HCEC 1CT (cell line): ENCODE results near the gene LGALS9B.
"Not testable (repeated sequence)": the region's sequence is repeated elsewhere in the genome, so short reads cannot be mapped to it uniquely, and the experiment has no call there.

Source experiments
- DNase-seq: peaks from one replicate; pipeline ENCODE4 v3.0.0-alpha.2; 2017

The LGALS9B gene

GRCh38 chr17:20466553-20466952, 786 bp downstream of the LGALS9B start:
- not testable (repeated sequence) for DNase-seq

GRCh38 chr17:20465535-20465934, 1.8 kb downstream of the LGALS9B start:
- not testable (repeated sequence) for DNase-seq

GRCh38 chr17:20464854-20465414, 2.4 kb downstream of the LGALS9B start:
- not testable (repeated sequence) for DNase-seq

- not testable (repeated sequence) for DNase-seq
These were observed 5.2 kb downstream of the LGALS9B start for GRCh38 chr17:20462158-20462557.

- not testable (repeated sequence) for DNase-seq
These were observed 9.4 kb downstream of the LGALS9B start for GRCh38 chr17:20457848-20458381.

- not testable (repeated sequence) for DNase-seq
These were observed 12.2 kb downstream of the LGALS9B start for GRCh38 chr17:20455106-20455505.

GRCh38 chr17:20453820-20454434, 13.4 kb downstream of the LGALS9B start:
- DNase-seq: not testable (repeated sequence)

GRCh38 chr17:20450852-20451251, 16.5 kb downstream of the LGALS9B start:
- not testable (repeated sequence) for DNase-seq

- DNase-seq: not testable (repeated sequence)
These were observed 19.6 kb downstream of the LGALS9B start for GRCh38 chr17:20447534-20448321.

GRCh38 chr17:20446895-20447294, 20.4 kb downstream of the LGALS9B start:
- DNase-seq: not testable (repeated sequence)

GRCh38 chr17:20444581-20445236, 22.6 kb downstream of the LGALS9B start:
- not testable (repeated sequence) for DNase-seq

- DNase-seq: not testable (repeated sequence)
These were observed 23.2 kb downstream of the LGALS9B start for GRCh38 chr17:20444173-20444572.

GRCh38 chr17:20443632-20444031, 23.7 kb downstream of the LGALS9B start:
- DNase-seq: not testable (repeated sequence)

- DNase-seq: not testable (repeated sequence)
These were observed 26.7 kb downstream of the LGALS9B start for GRCh38 chr17:20440665-20441064.

- DNase-seq: not testable (repeated sequence)
These were observed 32.2 kb downstream of the LGALS9B start for GRCh38 chr17:20435166-20435565.

- DNase-seq: not testable (repeated sequence)
These were observed 34.0 kb downstream of the LGALS9B start for GRCh38 chr17:20433382-20433781.

- not testable (repeated sequence) for DNase-seq
These were observed 40.1 kb downstream of the LGALS9B start for GRCh38 chr17:20427264-20427663.

- DNase-seq: not testable (repeated sequence)
These were observed 44.5 kb downstream of the LGALS9B start for GRCh38 chr17:20422826-20423225.

- not testable (repeated sequence) for DNase-seq
These were observed 48.5 kb downstream of the LGALS9B start for GRCh38 chr17:20418838-20419237.

- not testable (repeated sequence) for DNase-seq
These were observed 49.8 kb downstream of the LGALS9B start for GRCh38 chr17:20417492-20418080.

GRCh38 chr17:20416381-20416911, 50.9 kb downstream of the LGALS9B start:
- not testable (repeated sequence) for DNase-seq

- not testable (repeated sequence) for DNase-seq
These were observed 51.9 kb downstream of the LGALS9B start for GRCh38 chr17:20415479-20415878.
